HG02852 (cell line): ENCODE results near the gene LAMC3.
A peak's percentile ranks its signal among the peaks of the same experiment; 100 is the strongest.
"Not testable (repeated sequence)": the region's sequence is repeated elsewhere in the genome, so short reads cannot be mapped to it uniquely, and the experiment has no call there.

Experiments used
- ATAC-seq: cut with Tn5 transposase; IDR thresholded peaks from one replicate; pipeline ENCODE4 v1.9.1; 2021; ENCODE audit warnings: mild to moderate bottlenecking, moderate library complexity; ENCODE audit not compliant: unreplicated experiment

LAMC3 gene

GRCh38 chr9:131114084-131114535 is 105.1 kb downstream of the LAMC3 start:
- ATAC-seq, result no peak

DNA sequence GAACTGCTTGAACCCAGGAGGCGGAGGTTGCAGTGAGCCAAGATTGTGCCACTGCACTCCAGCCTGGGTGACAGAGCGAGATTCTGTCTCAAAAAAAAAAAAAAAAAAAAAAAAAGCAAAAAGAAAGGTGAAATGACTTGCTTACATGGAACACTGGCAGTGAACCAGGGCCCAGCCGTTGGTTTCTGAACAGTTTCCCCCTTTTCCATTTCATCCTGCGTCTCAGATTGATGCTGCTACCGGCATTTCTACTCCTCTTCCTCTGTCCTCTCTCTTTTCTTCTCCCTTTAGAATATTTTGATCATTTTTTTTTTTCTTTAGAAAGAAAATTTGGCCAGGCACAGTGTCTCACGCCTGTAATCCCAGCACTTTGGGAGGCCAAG is 106.4 kb downstream of the LAMC3 start:
- ATAC-seq, result not testable (repeated sequence)

- ATAC-seq, result no peak
Observed at GRCh38 chr9:131116281-131117120, 107.5 kb downstream of the LAMC3 start.

DNA sequence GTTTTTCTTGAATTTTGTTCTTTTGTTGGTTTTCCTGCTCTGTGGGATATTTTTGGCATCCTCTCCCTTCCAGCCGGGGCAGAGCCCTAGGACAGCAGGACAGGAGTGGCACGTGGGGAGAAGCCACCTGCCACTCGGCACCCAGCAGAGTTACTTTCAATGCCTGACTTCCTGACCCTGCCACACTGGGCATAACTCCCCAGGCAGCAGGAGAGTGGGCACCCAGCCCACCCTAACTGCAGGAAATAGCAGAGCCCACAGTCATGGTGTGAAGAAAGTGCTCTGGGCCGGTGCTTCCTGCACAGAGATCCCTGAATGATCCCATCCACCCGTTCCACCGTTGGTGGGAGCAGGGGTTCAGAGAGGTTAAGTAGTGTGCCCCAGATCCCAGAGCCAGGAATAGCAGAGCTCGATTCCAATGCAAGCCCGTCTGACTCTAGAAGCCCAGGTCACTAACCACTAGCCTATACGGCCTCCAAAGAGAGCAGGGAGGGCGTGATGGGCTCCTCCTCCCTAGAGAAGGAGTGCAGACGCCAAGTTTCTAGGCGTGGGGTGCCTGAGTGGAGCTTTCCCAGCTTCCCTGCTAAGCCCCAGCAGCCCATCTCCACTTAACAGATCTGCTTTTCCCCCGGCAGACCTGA is 108.3 kb downstream of the LAMC3 start:
- no peak for ATAC-seq

GRCh38 chr9:131117762-131118145 is 108.8 kb downstream of the LAMC3 start:
- no peak for ATAC-seq

DNA sequence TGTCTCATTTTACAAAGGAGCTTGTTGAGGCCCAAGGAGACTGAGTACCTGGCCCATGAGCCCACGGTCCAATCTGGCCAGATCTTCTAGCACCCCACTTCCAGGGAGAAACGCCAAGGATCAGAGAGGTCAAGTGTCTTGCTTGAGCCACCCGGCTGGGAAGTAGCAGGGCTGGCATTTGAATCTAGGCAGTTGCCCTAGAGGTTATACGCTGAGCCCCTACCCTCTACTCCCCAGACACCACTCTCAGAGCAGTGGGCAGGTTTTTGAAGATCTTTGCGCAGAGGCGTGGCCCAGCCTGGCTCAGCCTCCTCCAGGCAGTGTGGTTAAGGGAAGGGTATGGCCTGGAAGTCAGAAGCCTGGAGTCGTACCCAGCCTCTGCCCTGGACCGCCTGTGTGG is 110.6 kb downstream of the LAMC3 start:
- ATAC-seq, result no peak

- ATAC-seq, result no peak
Observed at GRCh38 chr9:131120620-131121228, 111.8 kb downstream of the LAMC3 start.

DNA sequence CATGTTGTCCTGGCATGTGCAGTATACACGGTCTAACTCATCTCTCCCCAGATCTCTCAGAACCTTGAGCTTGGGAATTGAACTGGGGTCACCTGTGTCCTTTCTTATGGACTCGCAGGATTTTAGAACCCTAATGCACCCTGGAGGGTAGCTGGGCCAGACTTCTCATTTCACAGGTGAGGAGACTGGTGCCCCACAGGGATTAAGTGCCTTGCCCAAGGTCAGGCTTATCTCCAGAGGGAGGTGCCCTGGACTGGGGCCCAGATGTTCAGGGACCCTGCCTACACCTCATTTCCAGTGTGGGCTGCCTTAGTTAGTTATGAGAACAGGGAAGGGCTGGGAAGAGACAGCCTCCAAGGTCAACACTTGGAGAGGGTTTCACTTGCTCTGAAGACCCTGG is 112.4 kb downstream of the LAMC3 start:
- ATAC-seq, result no peak

DNA sequence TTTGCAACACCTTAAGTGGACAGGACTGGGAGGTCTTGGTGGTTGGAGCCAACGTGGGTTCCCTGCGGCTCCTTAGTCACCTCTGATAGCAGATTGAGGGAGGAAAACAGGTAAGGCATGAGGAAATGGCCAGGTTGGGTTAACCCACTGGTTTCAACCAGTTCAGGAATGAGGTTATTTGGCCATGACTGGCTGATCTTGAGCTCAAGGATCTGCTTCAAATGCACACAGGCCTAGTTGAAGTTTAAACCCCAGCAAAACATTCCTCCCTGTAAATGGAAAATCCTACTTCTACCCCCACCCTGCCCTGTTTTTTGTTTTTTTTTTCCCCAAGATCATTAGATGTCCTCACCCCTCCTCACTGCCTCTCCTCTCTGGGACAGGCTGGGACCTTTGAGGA is 113.2 kb downstream of the LAMC3 start:
- no peak for ATAC-seq

GRCh38 chr9:131125038-131125287 is 116.0 kb downstream of the LAMC3 start:
- ATAC-seq, result no peak

DNA sequence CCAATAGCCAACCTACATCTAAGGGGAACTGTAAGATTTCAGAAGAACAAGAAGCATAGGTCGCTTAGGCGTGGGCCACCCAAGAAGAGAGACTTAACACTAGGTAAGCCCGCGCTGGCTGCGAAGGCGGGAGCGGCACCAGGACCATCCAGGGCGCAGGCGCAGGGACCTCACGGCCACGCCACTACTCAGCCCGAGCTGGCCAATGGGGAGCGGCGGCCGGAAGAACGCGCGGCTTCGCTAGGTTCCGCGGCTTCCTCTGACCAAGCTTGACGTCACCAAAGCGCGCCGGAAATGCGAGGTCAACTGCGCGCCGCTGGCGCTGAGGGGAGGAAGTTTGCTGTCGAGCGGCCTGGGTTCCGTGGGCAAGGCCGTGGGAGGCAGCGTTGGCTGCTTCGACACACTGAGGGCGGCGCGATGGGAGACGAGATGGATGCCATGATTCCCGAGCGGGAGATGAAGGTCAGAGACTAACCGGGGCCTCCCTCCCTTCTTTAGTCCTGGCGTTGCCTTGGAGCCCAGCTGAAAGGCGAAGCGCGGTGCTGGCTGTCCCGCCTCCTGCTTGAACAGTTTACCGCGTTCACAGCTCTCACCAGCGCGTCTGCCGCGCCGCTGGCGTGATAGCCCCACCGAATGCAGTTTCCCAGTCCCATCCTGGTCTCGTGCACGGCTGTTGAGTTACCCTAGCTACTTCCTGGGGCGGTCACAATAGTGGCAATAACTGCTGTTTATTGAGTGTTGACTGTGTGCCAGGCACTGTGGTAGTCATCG is 116.5 kb downstream of the LAMC3 start, which contains the start of gene NUP214:
Gene NUP214, plus strand, starts transcription at position 299 of the 771 bp plus-strand sequence. Its CDS starts 119 bp downstream, at position 418.
- peak; percentile 96 for ATAC-seq

DNA sequence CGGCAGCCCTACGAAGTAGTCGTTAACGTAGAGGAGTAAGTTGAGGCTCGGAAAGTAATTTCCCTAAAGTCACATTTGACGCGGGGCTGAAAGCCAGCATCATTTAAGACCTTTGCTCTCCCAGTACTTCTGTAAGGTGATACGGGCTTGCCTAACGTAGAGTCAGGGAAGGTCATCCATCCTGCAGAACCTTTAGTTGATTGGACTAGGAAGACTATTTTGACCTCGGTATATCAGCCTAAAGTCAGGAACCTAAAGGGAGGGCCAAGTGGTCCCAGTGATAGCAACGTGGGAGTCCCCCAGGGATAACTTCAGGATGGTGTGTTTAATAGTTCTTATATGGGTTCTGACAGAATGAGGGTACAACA is 117.1 kb downstream of the LAMC3 start:
- ATAC-seq, result no peak

DNA sequence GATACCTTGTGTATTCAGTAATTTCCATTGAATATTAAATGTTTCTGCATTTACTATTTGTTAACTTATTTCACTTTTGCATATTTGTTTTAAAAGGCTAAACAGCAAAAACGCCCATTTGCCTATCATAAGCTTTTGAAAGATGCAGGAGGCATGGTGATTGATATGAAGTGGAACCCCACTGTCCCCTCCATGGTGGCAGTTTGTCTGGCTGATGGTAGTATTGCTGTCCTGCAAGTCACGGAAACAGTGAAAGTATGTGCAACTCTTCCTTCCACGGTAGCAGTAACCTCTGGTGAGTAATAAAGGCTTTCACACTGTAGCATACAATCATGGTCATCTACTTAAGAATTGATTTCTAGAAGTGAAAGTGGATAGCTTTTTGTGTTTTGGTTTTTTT is 120.2 kb downstream of the LAMC3 start:
- no peak for ATAC-seq

DNA sequence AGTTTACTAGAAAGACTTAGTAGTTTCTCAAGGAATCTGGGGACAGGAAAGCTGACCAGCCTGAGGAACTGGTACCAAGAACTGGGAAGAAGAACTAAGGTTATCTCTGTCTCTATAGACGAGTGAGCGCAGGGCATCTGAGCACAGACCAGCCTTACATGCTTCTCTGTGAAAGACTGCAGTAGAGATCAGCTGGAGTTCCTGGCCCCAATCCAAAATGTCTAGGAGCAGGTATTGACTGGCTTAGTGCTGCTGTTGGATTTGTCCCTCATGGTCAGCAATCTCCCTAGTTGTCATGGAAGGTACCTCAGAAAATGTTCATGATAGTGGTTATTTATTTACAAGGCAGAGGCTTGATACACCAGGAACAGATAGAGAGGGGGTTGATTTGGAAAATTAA is 129.7 kb downstream of the LAMC3 start:
- ATAC-seq, result no peak

DNA sequence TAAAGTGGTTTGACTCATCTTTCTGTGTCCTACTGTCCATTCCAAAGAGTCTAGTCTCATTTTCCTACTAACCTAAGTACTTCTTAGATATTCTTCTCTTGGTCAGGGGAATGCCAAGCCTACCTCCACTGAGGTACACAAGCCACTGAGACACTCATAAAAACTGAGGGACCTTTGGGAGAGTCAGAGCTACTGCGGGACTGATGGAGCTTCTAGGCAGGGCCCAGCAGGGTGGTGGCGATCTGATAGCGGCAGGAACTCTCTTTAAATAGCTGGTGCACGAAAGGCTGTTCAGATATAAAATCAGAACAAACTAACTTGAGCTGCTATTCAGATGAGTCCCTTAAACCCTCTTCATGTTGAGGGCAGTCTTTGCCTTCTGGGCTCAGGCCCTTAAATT is 131.1 kb downstream of the LAMC3 start:
- no peak for ATAC-seq

GRCh38 chr9:131140550-131140949 is 131.6 kb downstream of the LAMC3 start:
- ATAC-seq, result no peak

GRCh38 chr9:131142160-131142559 is 133.2 kb downstream of the LAMC3 start:
- ATAC-seq, result no peak
